ENCODE results near the gene TRIP6.
A peak's percentile ranks its signal among the peaks of the same experiment; 100 is the strongest.

Gene TRIP6

DNA sequence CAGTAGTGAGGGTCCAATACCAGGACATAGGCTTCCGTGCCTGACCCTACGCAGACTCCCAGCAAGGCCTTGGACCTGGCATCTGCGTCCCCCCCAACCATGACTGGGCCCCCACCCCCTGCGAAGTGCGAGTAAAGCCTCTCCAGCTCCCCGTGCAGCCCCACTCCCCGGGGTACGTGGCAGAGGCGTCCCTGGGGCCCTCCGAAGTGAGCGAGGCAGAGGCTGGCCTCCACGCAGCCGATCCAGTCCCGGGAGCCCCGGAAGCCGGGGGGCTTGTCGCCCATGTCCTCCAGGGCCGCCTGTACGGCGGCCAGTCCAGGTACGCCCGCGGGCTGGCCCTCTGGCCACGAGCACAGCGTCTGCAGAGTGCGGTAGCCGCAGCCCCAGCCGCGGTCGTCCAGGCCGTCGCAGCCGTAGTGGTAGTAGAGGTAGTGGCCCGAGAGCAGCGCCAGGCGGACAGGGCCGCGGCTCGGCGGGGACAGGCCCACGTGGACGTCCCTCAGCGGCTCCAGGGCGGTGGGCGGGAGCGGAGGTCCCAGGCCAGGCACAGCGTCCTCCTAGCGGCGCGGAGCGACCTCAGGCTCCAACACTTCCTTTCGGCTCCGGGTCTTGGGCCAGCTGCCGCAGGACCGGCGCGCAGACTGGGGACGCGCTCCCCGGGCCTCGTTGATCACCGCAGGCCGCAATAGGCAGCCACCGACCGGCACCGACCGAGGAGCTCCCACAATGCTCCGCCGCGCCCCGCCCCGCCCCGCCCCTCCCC lies 22.0 kb downstream of the TRIP6 start, which contains the start of gene UFSP1 (continued):
- TF ChIP-seq ZNF311 (tag by site-specific recombination; IDR thresholded peaks at IDR 0.05; ENCODE audit: borderline replicate concordance) = no peak
- peak; percentile 67; the same call in 1 of the 2 replicates for TF ChIP-seq ZNF146 (tag by site-specific recombination; IDR thresholded peaks at IDR 0.05)
- no peak for TF ChIP-seq ZNF214 (tag by site-specific recombination; IDR thresholded peaks at IDR 0.05; ENCODE audit: borderline replicate concordance)
- TF ChIP-seq GLI4 (tag by site-specific recombination; IDR thresholded peaks at IDR 0.05) = peak; percentile 91; the same call in 1 of the 2 replicates
- no peak for TF ChIP-seq ZNF37A (tag by site-specific recombination; IDR thresholded peaks at IDR 0.05)
- TF ChIP-seq ZNF24 (tag by site-specific recombination; IDR thresholded peaks at IDR 0.05) = peak; percentile 51; the same call in 1 of the 2 replicates
- TF ChIP-seq ZNF473 (tag by site-specific recombination; IDR thresholded peaks at IDR 0.05) = no peak
- no peak for TF ChIP-seq RBAK (tag by site-specific recombination; IDR thresholded peaks at IDR 0.05)
- TF ChIP-seq ZNF548 (tag by site-specific recombination; IDR thresholded peaks at IDR 0.05) = no peak
- TF ChIP-seq, protein P1, sequence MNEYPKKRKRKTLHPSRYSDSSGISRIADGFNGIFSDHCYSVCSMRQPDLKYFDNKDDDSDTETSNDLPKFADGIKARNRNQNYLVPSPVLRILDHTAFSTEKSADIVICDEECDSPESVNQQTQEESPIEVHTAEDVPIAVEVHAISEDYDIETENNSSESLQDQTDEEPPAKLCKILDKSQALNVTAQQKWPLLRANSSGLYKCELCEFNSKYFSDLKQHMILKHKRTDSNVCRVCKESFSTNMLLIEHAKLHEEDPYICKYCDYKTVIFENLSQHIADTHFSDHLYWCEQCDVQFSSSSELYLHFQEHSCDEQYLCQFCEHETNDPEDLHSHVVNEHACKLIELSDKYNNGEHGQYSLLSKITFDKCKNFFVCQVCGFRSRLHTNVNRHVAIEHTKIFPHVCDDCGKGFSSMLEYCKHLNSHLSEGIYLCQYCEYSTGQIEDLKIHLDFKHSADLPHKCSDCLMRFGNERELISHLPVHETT (tag by site-specific recombination; IDR thresholded peaks at IDR 0.05) = no peak
- no peak for TF ChIP-seq ZNF558 (tag by site-specific recombination; IDR thresholded peaks at IDR 0.05)
- TF ChIP-seq ZNF792 (tag by site-specific recombination; IDR thresholded peaks at IDR 0.05) = peak; percentile 95
- TF ChIP-seq ZNF10 (tag by site-specific recombination; IDR thresholded peaks at IDR 0.05) = no peak; the same call in 1 of the 2 replicates
- peak; percentile 85; the same call in 1 of the 2 replicates for TF ChIP-seq KLF9 (tag by site-specific recombination; IDR thresholded peaks at IDR 0.05; ENCODE audit: low read depth)
- peak; percentile 27 for TF ChIP-seq ZNF629 (tag by site-specific recombination; IDR thresholded peaks at IDR 0.05)
- TF ChIP-seq ZNF184 (tag by site-specific recombination; IDR thresholded peaks at IDR 0.05) = no peak
- TF ChIP-seq ZBTB20 (tag by site-specific recombination; IDR thresholded peaks at IDR 0.05) = peak; percentile 53
- no peak for TF ChIP-seq ZNF354C (tag by site-specific recombination; IDR thresholded peaks at IDR 0.05; ENCODE audit: borderline replicate concordance, low read depth)
- no peak for TF ChIP-seq TRIM28 (IDR thresholded peaks at IDR 0.05; ENCODE audit: borderline replicate concordance, low read length)
- TF ChIP-seq SP2 (tag by site-specific recombination; IDR thresholded peaks at IDR 0.05) = no peak
- TF ChIP-seq ZNF16 (tag by site-specific recombination; IDR thresholded peaks at IDR 0.05; ENCODE audit: low read depth) = no peak
- TF ChIP-seq ZNF211 (tag by site-specific recombination; IDR thresholded peaks at IDR 0.05; ENCODE audit: low read depth) = no peak
- TF ChIP-seq ZNF530 (tag by site-specific recombination; IDR thresholded peaks at IDR 0.05; ENCODE audit: low read depth) = no peak
- no peak for TF ChIP-seq ZNF707 (tag by site-specific recombination; IDR thresholded peaks at IDR 0.05)
- TF ChIP-seq ZFP69B (tag by site-specific recombination; IDR thresholded peaks at IDR 0.05) = peak; percentile 56
- no peak for TF ChIP-seq ZNF658 (tag by site-specific recombination; IDR thresholded peaks at IDR 0.05)
- no peak for TF ChIP-seq GFI1B (tag by site-specific recombination; IDR thresholded peaks at IDR 0.05)
- TF ChIP-seq GLI2 (tag by site-specific recombination; IDR thresholded peaks at IDR 0.05; ENCODE audit: borderline replicate concordance, low read depth) = no peak
- TF ChIP-seq, protein P2, sequence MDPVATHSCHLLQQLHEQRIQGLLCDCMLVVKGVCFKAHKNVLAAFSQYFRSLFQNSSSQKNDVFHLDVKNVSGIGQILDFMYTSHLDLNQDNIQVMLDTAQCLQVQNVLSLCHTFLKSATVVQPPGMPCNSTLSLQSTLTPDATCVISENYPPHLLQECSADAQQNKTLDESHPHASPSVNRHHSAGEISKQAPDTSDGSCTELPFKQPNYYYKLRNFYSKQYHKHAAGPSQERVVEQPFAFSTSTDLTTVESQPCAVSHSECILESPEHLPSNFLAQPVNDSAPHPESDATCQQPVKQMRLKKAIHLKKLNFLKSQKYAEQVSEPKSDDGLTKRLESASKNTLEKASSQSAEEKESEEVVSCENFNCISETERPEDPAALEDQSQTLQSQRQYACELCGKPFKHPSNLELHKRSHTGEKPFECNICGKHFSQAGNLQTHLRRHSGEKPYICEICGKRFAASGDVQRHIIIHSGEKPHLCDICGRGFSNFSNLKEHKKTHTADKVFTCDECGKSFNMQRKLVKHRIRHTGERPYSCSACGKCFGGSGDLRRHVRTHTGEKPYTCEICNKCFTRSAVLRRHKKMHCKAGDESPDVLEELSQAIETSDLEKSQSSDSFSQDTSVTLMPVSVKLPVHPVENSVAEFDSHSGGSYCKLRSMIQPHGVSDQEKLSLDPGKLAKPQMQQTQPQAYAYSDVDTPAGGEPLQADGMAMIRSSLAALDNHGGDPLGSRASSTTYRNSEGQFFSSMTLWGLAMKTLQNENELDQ (tag by site-specific recombination; IDR thresholded peaks at IDR 0.05; ENCODE audit: low read depth) = no peak
- no peak for TF ChIP-seq ZNF514 (tag by site-specific recombination; IDR thresholded peaks at IDR 0.05)
- TF ChIP-seq ZNF341 (tag by site-specific recombination; IDR thresholded peaks at IDR 0.05; ENCODE audit: low read depth) = no peak
- TF ChIP-seq HOXC10 (CRISPR knock-in tag; IDR thresholded peaks at IDR 0.05) = no peak
- TF ChIP-seq, protein P3, sequence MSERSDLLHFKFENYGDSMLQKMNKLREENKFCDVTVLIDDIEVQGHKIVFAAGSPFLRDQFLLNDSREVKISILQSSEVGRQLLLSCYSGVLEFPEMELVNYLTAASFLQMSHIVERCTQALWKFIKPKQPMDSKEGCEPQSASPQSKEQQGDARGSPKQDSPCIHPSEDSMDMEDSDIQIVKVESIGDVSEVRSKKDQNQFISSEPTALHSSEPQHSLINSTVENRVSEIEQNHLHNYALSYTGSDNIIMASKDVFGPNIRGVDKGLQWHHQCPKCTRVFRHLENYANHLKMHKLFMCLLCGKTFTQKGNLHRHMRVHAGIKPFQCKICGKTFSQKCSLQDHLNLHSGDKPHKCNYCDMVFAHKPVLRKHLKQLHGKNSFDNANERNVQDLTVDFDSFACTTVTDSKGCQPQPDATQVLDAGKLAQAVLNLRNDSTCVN (tag by site-specific recombination; optimal IDR thresholded peaks at IDR 0.05) = peak; percentile 93
- TF ChIP-seq ZNF335 (tag by site-specific recombination; conservative IDR thresholded peaks at IDR 0.05) = peak; percentile 82
- TF ChIP-seq KLF16 (tag by site-specific recombination; IDR thresholded peaks at IDR 0.05) = peak; percentile 90
- peak; percentile 53 for TF ChIP-seq KLF1 (tag by site-specific recombination; IDR thresholded peaks at IDR 0.05)
- TF ChIP-seq ZNF394 (tag by site-specific recombination; IDR thresholded peaks at IDR 0.05; ENCODE audit: borderline replicate concordance) = no peak; the same call in 1 of the 2 replicates
- TF ChIP-seq ZNF664 (tag by site-specific recombination; IDR thresholded peaks at IDR 0.05) = no peak
